Measurements from ENCODE around the gene WDR5. TPM values are rescaled to one million over a fixed set of nuclear protein-coding genes. Genes with fewer than 3 reads are reported as not detected.

Gene WDR5
- total RNA-seq, 1 donor from 2014 or later, result 17.7 TPM

DNA sequence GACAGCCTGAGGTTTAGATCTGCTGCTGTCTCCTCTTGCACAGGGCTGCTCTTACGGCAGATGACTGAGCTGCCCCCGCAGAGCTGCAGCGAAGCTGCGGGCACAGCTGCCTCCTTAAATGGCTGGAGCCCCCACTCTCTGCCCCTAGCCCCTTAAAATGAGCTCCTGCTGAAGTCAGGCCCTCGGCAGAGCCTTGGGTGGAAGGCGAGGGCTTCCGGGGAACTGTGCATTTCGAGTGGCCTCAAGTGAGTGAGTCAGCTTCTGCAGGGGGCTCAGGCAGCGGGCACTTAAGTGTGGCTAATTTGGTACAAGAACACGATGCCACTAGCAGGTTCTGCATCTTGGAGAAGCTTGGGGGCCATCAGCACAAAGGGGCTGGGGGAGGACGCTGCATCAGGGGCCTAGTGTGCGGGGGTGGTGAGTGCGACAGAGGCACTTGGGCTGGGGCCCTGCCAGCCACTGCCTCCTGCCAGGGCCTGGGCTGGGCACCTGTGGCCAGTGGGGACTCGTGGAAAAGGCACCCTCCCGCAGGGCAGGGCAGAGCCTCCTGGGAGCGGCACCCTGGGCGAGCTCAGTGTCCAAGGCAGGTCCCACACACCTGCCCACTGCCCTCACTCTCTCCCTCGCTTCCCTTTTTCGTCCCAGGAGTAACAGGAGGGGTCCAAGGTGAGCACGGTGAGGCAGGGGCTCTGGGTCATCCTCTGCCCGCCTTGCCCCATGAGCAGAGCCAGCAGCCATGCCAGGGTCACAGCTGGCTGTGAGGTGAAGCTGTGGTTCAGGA, 57.3 kb downstream of the WDR5 start:
- TF ChIP-seq, protein P1, sequence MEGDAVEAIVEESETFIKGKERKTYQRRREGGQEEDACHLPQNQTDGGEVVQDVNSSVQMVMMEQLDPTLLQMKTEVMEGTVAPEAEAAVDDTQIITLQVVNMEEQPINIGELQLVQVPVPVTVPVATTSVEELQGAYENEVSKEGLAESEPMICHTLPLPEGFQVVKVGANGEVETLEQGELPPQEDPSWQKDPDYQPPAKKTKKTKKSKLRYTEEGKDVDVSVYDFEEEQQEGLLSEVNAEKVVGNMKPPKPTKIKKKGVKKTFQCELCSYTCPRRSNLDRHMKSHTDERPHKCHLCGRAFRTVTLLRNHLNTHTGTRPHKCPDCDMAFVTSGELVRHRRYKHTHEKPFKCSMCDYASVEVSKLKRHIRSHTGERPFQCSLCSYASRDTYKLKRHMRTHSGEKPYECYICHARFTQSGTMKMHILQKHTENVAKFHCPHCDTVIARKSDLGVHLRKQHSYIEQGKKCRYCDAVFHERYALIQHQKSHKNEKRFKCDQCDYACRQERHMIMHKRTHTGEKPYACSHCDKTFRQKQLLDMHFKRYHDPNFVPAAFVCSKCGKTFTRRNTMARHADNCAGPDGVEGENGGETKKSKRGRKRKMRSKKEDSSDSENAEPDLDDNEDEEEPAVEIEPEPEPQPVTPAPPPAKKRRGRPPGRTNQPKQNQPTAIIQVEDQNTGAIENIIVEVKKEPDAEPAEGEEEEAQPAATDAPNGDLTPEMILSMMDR (IDR thresholded peaks at IDR 0.05; ENCODE audit: borderline replicate concordance), result no peak
- H3K9me3 ChIP-seq (replicated peaks), result no peaks in the 10 kb centered on the region
- intact Hi-C loops (cut with micrococcal nuclease), result no loop called here
- no peak overlapping the region for H3K4me3 ChIP-seq
- no peaks in the 10 kb centered on the region for H3K36me3 ChIP-seq
- H3K27me3 ChIP-seq (ENCODE audit: low read depth), result no peaks in the 10 kb centered on the region
- peaks cover 10% of the 10 kb centered on the region for H3K4me1 ChIP-seq
- no peak overlapping the region for H3K27ac ChIP-seq (replicated peaks)
- no peak for DNase-seq

GRCh38 chr9:134193912-134194535, 58.1 kb downstream of the WDR5 start:
- Histone ChIP-seq H3K36me3 (no peaks in the 10 kb centered on the region), H3K27me3 (ENCODE audit: low read depth) (no peaks in the 10 kb centered on the region), H3K4me1 (peaks cover 1% of the 10 kb centered on the region), H3K4me3 (no peak overlapping the region), H3K27ac (replicated peaks) (no peak overlapping the region), H3K9me3 (replicated peaks) (no peaks in the 10 kb centered on the region)
- TF ChIP-seq, protein P1 (IDR thresholded peaks at IDR 0.05; ENCODE audit: borderline replicate concordance), result no peak
- intact Hi-C loops (cut with micrococcal nuclease), result no loop called here
- DNase-seq, result no peak

DNA sequence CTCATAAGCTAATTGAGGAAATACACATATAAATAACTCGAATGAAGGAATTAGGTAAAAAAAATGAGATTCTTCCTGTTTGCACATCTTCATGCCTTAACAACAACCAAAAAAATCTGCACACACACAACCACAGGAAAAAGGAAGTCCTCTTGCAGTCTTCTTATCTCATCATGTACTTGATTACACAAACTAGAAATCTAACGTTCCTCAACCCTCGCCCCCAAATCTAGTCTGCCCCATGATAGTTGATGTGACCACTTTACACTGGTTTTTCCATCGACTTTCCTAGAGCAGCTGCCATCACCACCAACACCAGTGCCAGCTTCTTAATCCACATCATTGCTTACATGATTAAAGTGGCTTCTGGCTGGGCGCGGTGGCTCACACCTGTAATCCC, 59.7 kb downstream of the WDR5 start:
- no peaks in the 10 kb centered on the region for H3K4me1 ChIP-seq
- TF ChIP-seq, protein P1 (IDR thresholded peaks at IDR 0.05; ENCODE audit: borderline replicate concordance), result no peak
- H3K36me3 ChIP-seq, result no peaks in the 10 kb centered on the region
- no peaks in the 10 kb centered on the region for H3K27me3 ChIP-seq (ENCODE audit: low read depth)
- H3K4me3 ChIP-seq, result no peak overlapping the region
- intact Hi-C loops (cut with micrococcal nuclease), result no loop called here
- no peak for DNase-seq
- H3K27ac ChIP-seq (replicated peaks), result no peak overlapping the region
- no peaks in the 10 kb centered on the region for H3K9me3 ChIP-seq (replicated peaks)

- DNase-seq, result no peak
- no peak overlapping the region for H3K27ac ChIP-seq (replicated peaks)
- intact Hi-C loops (cut with micrococcal nuclease), result no loop called here
These were observed 61.0 kb downstream of the WDR5 start for GRCh38 chr9:134196911-134197310.

GRCh38 chr9:134198791-134199190, 62.9 kb downstream of the WDR5 start:
- intact Hi-C loops (cut with micrococcal nuclease), result no loop called here
- Histone ChIP-seq H3K27ac (replicated peaks) (no peak overlapping the region), H3K4me3 (no peak overlapping the region), H3K9me3 (replicated peaks) (peaks cover 24% of the 10 kb centered on the region), H3K36me3 (no peaks in the 10 kb centered on the region), H3K4me1 (no peaks in the 10 kb centered on the region), H3K27me3 (ENCODE audit: low read depth) (no peaks in the 10 kb centered on the region)
- TF ChIP-seq, protein P1 (IDR thresholded peaks at IDR 0.05; ENCODE audit: borderline replicate concordance), result no peak
- no peak for DNase-seq

More at GRCh38 chr9:134196911-134197310, 61.0 kb downstream of the WDR5 start:
- H3K4me1 ChIP-seq, result no peaks in the 10 kb centered on the region
- H3K36me3 ChIP-seq, result no peaks in the 10 kb centered on the region
- H3K4me3 ChIP-seq, result no peak overlapping the region
- no peaks in the 10 kb centered on the region for H3K27me3 ChIP-seq (ENCODE audit: low read depth)
- TF ChIP-seq, protein P1 (IDR thresholded peaks at IDR 0.05; ENCODE audit: borderline replicate concordance), result no peak
- H3K9me3 ChIP-seq (replicated peaks), result peaks cover 8% of the 10 kb centered on the region

Measured in left ventricle myocardium inferior (tissue), 1 donor.